ENCODE measurements around the gene TBX10.
A peak's percentile ranks its signal among the peaks of the same experiment; 100 is the strongest.
"Not testable (repeated sequence)": the region's sequence is repeated elsewhere in the genome, so short reads cannot be mapped to it uniquely, and the experiment has no call there.

Gene TBX10

GRCh38 chr11:67644472-67645418 is 5.2 kb upstream of the TBX10 start:
- DNase-seq = no peak

GRCh38 chr11:67644042-67644441 is 4.5 kb upstream of the TBX10 start:
- no peak for DNase-seq

GRCh38 chr11:67642173-67643120 is 2.9 kb upstream of the TBX10 start:
- DNase-seq = no peak

- no peak for DNase-seq
These were observed 2.0 kb upstream of the TBX10 start for GRCh38 chr11:67641338-67642172.

- no peak for DNase-seq
These were observed 1.3 kb upstream of the TBX10 start for GRCh38 chr11:67640758-67641337.

- DNase-seq = peak; percentile 57 to 60
These were observed 626 bp upstream of the TBX10 start for GRCh38 chr11:67640021-67640757.

- no peak for DNase-seq
These were observed 777 bp downstream of the TBX10 start for GRCh38 chr11:67638535-67639437.

GRCh38 chr11:67637441-67637840 is 2.1 kb downstream of the TBX10 start:
- DNase-seq = not testable (repeated sequence)

GRCh38 chr11:67636962-67637361 is 2.6 kb downstream of the TBX10 start:
- no peak for DNase-seq

- DNase-seq = no peak
These were observed 4.4 kb downstream of the TBX10 start for GRCh38 chr11:67635231-67635521.

- no peak for DNase-seq
These were observed 5.0 kb downstream of the TBX10 start for GRCh38 chr11:67634366-67635230.

- no peak for DNase-seq
These were observed 5.7 kb downstream of the TBX10 start for GRCh38 chr11:67633758-67634365.

GRCh38 chr11:67632982-67633755 is 6.4 kb downstream of the TBX10 start:
- DNase-seq = no peak

GRCh38 chr11:67632175-67632981 is 7.2 kb downstream of the TBX10 start:
- DNase-seq = no peak

- no peak for DNase-seq
These were observed 7.7 kb downstream of the TBX10 start for GRCh38 chr11:67631853-67632174.

- DNase-seq = no peak
These were observed 8.2 kb downstream of the TBX10 start for GRCh38 chr11:67631411-67631810.

- no peak for DNase-seq
These were observed 8.6 kb downstream of the TBX10 start for GRCh38 chr11:67630943-67631331.
